SH-SY5Y (cell line): ENCODE data around the gene SIK3.

ENCODE experiments used
- GATA2 ChIP-seq: IDR thresholded peaks from 2 replicates; pipeline ENCODE4 v1.6.1; 2011; ENCODE audit warnings: mild to moderate bottlenecking, low read depth, low read length
- GATA3 ChIP-seq: IDR thresholded peaks from 2 replicates; pipeline ENCODE4 v1.6.1; 2011; ENCODE audit warnings: low read depth, mild to moderate bottlenecking, low read length, moderate library complexity

- no peak for TF ChIP-seq GATA2
- TF ChIP-seq GATA3 = no peak
Observed at GRCh38 chr11:116963813-116964212, 134.4 kb downstream of the SIK3 start.
